ENCODE results near the gene OR5AU1. TPM values are rescaled to one million over a fixed set of nuclear protein-coding genes. Genes with fewer than 3 reads are reported as not detected.

The OR5AU1 gene
- total and polyA plus RNA-seq, 2 of the 4 experiments (the other 2 are of a cell fraction): not detected

GRCh38 chr14:21107283-21107800 lies 48.5 kb downstream of the OR5AU1 start:
- Histone ChIP-seq H4K20me1 (ENCODE audit: insufficient read depth, low read length) (no peaks in the 10 kb centered on the region), H3K36me3 (ENCODE audit: control insufficient read depth, insufficient read depth, low read length) (no peaks in the 10 kb centered on the region), H4K8ac (ENCODE audit: low read depth in 2 of 2, low read length in 2 of 2) (no peak overlapping the region), H3K4ac (ENCODE audit: low read depth, low read length) (no peak overlapping the region), H3K4me2 (ENCODE audit: low read depth, low read length) (no peak overlapping the region), H3K79me1 (ENCODE audit: low read depth in 1 of 2, low read length in 2 of 2) (no peaks in the 10 kb centered on the region), H3K23ac (ENCODE audit: low read depth, low read length) (no peak overlapping the region), H2BK5ac (ENCODE audit: low read depth, low read length, poor library complexity, severe bottlenecking) (no peak overlapping the region), H4K5ac (ENCODE audit: low read depth, low read length) (no peak overlapping the region), H2BK15ac (ENCODE audit: low read depth, low read length) (no peak overlapping the region), H3K14ac (replicated peaks; ENCODE audit: low read depth, low read length) (no peak overlapping the region), H3K27me3 (ENCODE audit: control insufficient read depth, insufficient read depth, low read length) (no peaks in the 10 kb centered on the region), H2AFZ (replicated peaks; ENCODE audit: low read length, poor library complexity) (peak overlapping the region; percentile 5), H3K9ac (ENCODE audit: low read depth, low read length) (no peak overlapping the region), H3K27ac (ENCODE audit: insufficient read depth, low read length) (no peak overlapping the region), H2BK120ac (ENCODE audit: low read depth, low read length) (no peak overlapping the region), H3K9me3 (ENCODE audit: control insufficient read depth, insufficient read depth, low read length) (no peaks in the 10 kb centered on the region), H3K18ac (ENCODE audit: low read depth, low read length) (no peak overlapping the region), H2BK20ac (ENCODE audit: low read depth, low read length) (no peak overlapping the region), H3K56ac (ENCODE audit: extremely low read depth, insufficient read depth, low read length) (no peak overlapping the region), H3K9me1 (ENCODE audit: insufficient read depth, low read length) (no peaks in the 10 kb centered on the region; the same call in 1 of the 2 replicates), H4K91ac (ENCODE audit: insufficient read depth, low read depth, low read length) (no peak overlapping the region), H3K4me1 (ENCODE audit: control insufficient read depth, insufficient read depth, low read length) (peaks cover 4% of the 10 kb centered on the region), H2AK5ac (ENCODE audit: low read depth, low read length) (no peak overlapping the region), H3K4me3 (ENCODE audit: insufficient read depth, low read depth, low read length) (no peak overlapping the region), H2AK9ac (replicated peaks; ENCODE audit: low read depth, low read length, poor library complexity) (no peak overlapping the region)
- ChIA-PET POLR2A (ENCODE audit: unreplicated experiment) (no interaction called here), CTCF (interaction anchor here (0.6 to 1.3 kb wide), 2 partner anchors 93 to 99 kb away, joined by 4 read pairs; no protein-coding TSS in a partner anchor)
- TF ChIP-seq USF2 (IDR thresholded peaks at IDR 0.05; ENCODE audit: low read depth, low read length) (no peak), RFX5 (IDR thresholded peaks at IDR 0.05; ENCODE audit: low read depth, low read length) (no peak), CEBPB (IDR thresholded peaks at IDR 0.05; ENCODE audit: low read depth, low read length) (no peak), RAD21 (IDR thresholded peaks at IDR 0.05; ENCODE audit: low read length) (no peak), RCOR1 (IDR thresholded peaks at IDR 0.05; ENCODE audit: insufficient replicate concordance, low read length) (no peak), FOS (IDR thresholded peaks at IDR 0.05; ENCODE audit: low read depth, low read length) (no peak), BHLHE40 (IDR thresholded peaks at IDR 0.05; ENCODE audit: low read depth, low read length) (no peak), CHD1 (IDR thresholded peaks at IDR 0.05; ENCODE audit: low read depth, low read length) (no peak)
- ATAC-seq (ENCODE audit: low read depth) (no peak), DNase-seq (peak; percentile 48)
- intact Hi-C loops (cut with micrococcal nuclease): loop anchor here (5.0 kb wide), 1 partner anchor 410 kb away; no protein-coding TSS in a partner anchor
- dilution Hi-C loops (cut with HindIII; ENCODE audit: low sequenced_read_pairs, unreplicated experiment): no loop called here
- in situ Hi-C loops (cut with MboI; ENCODE audit: low sequenced_read_pairs): no loop called here
- BruUV-seq (replicated peaks): no TSS peak
- 60% methylated on average over 1 of the region's 5 CpGs; no CpG with 5 or more reads in 1 of the 2 experiments for WGBS, 2 experiments (ENCODE audit: extremely low coverage in 2 of 2, insufficient read length in 1 of 2)
